Sciatic nerve (tissue), 2 donors: ENCODE results near the gene ZNF362. TPM values are rescaled to one million over a fixed set of nuclear protein-coding genes. Genes with fewer than 3 reads are reported as not detected.

ENCODE experiments used
- ATAC-seq: fragments of 200-7000 bp; cut with Tn5 transposase; one replicate; pipeline ENCODE4 v1.9.1; 2020; ENCODE audit warnings: mild to moderate bottlenecking, moderate library complexity
- DNase-seq: peaks from one replicate; pipeline ENCODE4 v3.0.0-alpha.2; 2020; ENCODE audit warnings: low spot score
- intact Hi-C: fragments of 100-400 bp; cut with DNase I; formaldehyde crosslinking; loops from one replicate; pipeline ENCODE4 v1.14.2; 2022
- total RNA-seq: library from RNA; stranded (reverse); fragmentation: NEBNext Ultra II Directional; extraction: Animal tissue kit (Norgen Biotek cat#: 25700); gene quantifications from one replicate; pipeline ENCODE4 v1.2.1, GENCODE V29; 2021
- donor health status: DM: no; HTN: no; CAD: no.
- donor health status: DM: no; HTN: no; CAD: no.

ZNF362 gene
- total RNA-seq, 1 donor from 2014 or later: 40.0 TPM

DNA sequence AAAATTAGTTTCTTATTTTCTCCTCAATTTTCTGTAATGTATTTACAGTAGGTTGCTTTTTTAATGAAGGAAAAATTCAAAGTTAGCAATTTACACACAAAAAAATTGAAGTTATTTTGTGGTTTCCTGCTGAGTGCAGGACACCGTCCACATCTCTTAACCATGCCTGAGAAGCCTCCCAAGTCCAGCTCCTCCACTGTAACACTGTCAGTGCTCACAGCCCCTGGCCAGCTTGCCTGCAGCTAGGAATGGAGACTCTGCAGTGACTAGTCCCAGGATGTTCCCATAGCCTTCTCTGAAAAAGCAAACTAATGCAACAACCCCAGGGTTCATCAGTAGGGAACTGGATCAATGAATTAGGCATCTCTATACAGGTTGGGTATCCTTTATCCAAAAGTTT, 61.1 kb downstream of the ZNF362 start:
- no peak for DNase-seq
- intact Hi-C loops: no loop called here
- no peak for ATAC-seq

DNA sequence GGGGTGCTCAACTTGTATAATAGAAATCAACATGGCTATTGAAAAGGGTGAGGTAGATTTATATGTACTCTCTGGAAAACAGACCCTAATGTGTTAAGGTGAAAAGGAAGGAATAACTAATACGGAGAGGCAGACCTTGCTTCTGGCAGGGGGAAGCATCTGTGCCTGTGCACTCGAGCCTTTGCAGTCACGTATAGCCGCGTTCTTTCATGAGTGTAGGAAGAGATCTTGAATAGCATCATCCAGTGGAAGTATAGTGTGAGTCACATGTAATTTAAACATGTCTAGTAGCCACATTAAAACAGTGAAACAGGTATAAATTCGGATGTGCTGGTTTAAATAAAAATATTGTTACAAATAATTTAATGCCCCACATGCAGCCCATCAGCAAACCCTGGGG, 61.7 kb downstream of the ZNF362 start:
- no peak for DNase-seq
- no peak for ATAC-seq
- intact Hi-C loops: no loop called here

DNA sequence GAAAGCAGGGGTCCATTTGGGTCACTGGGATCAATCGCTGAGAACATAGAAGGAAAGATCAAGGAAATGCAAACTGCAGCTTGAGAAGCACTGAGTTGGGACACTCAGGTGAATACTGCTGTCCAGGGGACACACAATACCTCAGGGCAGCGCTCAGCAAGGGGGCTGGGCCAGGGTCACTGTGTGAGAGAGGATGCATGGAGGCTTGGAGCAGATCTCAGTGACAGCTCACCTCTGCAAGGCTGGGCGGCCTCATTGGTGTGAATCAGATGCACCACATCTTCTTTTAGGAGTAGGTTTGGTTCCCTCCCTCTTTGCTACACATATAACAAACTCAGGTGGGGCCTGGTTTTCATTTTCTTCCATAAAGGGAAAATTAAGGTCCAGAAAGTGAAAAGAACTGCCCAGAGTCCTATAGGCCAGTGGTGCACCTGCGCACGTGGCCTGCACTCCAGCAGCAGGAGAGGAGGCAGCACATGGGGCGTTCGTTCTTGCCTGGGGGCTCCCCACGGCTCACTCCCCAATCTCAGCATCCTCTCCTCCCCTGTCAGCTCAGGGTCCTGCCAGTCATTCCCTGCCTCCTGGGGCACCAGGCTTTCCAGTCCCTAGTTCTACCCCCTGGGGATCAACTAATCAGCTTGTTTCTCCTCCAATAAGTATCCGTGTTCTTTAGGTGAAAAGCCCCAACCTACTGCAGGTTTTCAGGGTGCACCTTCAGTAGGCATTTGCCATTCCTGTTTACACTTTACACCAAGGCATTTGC, 63.1 kb downstream of the ZNF362 start:
- intact Hi-C loops: no loop called here

DNA sequence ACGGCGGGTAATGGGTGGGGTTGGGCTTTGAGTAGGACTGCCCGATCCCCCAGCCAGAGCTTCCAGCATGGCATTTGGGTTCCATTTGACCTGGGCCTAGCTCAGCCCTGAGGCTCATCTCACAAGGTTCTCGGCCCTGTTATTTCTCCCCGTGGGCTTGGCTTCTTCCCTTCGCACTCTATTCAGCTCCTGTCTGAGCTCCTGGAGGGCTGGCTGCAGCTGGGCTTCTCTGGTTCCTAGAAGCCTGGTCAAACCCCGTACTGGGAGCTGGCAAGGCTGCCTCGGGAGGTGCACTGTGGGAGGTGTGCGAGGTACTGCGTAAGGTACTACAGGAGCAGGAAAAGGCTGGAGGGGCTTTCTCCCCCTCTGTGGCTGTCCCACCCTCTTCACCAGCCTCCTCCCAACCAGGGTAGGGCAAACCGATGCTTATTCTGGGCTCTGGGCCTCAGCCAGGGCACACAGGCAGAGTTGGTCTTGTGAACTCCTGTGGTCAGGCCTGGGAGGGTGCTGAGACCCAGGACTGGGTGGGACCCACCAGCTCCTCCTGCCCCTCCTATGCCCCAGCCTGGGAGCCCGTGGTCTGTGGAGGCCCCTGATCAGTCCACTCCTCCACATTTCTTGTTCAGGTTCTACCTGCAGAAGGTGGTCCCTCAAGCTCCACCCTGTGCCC, 63.8 kb downstream of the ZNF362 start:
- ATAC-seq (no peak), DNase-seq (no peak)
- intact Hi-C loops: no loop called here

More for the DNA sequence above, 63.1 kb downstream of the ZNF362 start:
- no peak for DNase-seq
- no peak for ATAC-seq

DNA sequence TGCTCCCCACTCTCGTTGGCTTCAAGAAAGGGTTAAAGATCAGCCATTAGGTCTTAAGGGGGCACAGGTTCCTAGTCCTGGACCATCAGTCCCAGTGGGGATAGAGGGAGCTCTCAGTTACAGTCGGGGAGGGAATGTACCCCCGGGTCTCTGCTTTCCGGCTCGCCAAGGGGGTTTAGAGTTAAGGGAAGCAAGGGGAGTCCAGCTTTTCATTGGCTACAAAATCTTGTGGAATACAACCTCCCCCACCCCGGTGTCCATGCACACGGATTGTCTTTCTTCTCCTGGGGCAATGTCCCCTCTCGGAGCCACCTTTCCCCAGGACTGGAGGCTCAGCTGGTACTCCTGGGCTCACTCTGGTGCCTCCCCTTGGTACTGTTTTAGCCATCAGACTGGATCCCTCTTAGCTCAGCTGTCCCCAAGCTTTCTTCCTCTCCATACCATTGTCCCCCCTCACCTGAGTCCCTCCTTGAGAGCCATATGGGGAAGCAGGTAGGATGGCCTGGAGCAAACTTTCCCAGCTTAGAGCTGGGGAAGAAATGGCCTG, 64.4 kb downstream of the ZNF362 start, which contains the start of gene A3GALT2:
Gene A3GALT2 (minus strand): TSS at position 480 of the 547 bp plus-strand sequence. CDS start 0 bp downstream, at position 480.
- ATAC-seq: no peak
- DNase-seq: no peak
- intact Hi-C loops: no loop called here

DNA sequence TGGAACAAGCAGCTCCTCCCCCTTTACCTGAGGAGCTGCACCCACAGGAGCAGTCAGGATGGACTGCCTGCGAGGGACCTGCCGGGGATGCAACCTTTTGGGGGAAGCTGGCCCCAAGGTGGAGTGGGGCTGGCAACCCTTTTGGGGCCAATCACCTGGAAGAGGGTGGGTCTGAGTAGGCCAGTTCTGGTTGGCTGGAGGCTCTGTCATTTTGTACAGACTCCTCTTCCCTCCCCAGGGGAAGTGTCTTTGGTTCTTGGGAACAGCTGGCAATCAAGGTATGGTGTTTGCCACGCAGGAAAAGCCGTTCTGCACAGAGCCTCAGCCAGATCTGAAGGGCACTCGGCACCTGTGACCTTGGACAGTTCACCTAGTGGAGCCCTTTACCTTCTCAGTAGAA, 64.9 kb downstream of the ZNF362 start:
- ATAC-seq (no peak), DNase-seq (no peak)
- intact Hi-C loops: no loop called here

DNA sequence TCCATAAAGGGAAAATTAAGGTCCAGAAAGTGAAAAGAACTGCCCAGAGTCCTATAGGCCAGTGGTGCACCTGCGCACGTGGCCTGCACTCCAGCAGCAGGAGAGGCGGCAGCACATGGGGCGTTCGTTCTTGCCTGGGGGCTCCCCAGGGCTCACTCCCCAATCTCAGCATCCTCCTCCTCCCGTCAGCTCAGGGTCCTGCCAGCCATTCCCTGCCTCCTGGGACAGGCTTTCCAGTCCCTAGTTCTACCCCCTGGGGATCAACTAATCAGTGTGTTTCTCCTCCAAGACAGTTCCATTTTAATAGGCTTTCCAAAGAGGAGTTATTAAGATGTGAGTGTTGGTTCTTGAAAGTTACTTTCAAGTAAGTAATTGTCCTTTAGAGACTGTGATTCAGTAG, 65.8 kb downstream of the ZNF362 start:
- ATAC-seq (no peak), DNase-seq (no peak)
- intact Hi-C loops: no loop called here

DNA sequence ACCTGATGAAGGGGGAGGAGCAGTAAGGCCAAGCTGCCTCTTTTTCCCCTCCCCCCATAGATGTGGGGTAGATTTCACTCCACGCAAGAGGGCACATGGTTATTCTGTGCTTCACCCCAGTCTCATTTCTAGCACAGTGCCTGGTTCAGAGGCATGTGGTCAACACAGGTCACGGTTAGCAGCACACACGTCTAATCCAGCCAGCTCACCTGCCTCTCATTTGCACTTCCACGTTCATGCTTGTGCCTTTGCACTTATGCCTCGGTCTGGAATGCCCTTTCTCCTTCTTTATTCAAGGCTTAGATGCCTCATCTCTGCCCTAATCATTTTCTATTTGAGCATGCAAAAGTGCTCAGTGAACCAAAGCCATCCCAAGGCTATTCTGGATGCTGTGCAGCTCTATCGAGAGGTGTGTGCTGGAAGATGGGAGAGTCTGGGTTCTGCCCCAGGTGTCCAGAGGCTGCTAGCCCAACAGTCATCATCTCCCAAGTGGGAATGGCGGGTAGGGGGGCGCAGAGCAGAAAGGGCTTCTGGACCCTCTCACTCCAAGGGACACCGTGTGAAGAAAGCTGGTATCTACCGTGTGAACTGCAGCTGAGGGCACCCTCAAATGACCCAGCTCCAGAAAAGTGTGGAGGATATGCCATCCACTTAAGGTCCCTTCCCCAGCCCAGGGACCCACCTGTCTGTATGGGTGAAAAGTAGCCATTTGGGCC, 66.7 kb downstream of the ZNF362 start:
- no peak for DNase-seq
- intact Hi-C loops: no loop called here

DNA sequence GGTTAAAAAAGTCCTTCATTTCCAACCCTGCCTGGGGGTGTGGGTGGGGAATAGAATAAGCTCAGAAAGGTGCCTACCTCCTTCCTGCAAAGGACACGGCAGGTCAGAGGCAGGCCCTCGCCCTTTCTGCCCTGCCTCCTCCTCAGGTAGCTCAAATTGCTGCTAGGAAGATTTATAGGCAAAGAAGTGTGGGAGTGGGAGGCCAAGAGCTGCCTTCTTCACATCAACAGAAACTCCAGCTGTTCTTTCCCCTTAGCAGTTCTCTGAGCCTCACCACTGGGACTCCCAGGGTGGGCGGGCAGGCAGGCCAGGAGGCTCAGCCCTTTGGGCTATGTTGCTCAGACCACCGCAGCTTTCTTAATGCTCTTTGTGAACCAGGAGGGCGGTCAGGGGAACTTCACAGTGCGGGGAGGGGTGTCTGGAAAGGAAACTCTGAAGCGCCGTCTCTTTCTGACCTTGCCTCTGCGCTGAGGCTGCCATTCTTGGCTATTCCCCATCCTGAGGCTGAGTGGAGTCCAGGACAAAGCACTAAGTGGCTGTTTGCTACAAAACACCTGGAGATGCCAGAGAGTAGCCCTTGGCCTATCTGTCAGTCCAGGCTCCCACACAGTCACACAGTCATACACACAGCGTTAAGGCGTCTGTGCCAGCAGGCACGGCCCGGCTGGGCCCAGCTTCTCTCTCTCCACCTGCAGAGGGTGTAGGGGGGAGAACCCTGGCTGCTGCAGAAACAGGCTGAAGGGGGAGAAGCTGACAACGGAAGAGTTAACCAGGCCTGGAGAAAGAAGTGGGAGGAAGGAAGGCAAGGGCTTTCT, 67.6 kb downstream of the ZNF362 start:
- intact Hi-C loops: no loop called here
- ATAC-seq: no peak
- DNase-seq: no peak

More for the DNA sequence above, 66.7 kb downstream of the ZNF362 start:
- ATAC-seq: no peak

DNA sequence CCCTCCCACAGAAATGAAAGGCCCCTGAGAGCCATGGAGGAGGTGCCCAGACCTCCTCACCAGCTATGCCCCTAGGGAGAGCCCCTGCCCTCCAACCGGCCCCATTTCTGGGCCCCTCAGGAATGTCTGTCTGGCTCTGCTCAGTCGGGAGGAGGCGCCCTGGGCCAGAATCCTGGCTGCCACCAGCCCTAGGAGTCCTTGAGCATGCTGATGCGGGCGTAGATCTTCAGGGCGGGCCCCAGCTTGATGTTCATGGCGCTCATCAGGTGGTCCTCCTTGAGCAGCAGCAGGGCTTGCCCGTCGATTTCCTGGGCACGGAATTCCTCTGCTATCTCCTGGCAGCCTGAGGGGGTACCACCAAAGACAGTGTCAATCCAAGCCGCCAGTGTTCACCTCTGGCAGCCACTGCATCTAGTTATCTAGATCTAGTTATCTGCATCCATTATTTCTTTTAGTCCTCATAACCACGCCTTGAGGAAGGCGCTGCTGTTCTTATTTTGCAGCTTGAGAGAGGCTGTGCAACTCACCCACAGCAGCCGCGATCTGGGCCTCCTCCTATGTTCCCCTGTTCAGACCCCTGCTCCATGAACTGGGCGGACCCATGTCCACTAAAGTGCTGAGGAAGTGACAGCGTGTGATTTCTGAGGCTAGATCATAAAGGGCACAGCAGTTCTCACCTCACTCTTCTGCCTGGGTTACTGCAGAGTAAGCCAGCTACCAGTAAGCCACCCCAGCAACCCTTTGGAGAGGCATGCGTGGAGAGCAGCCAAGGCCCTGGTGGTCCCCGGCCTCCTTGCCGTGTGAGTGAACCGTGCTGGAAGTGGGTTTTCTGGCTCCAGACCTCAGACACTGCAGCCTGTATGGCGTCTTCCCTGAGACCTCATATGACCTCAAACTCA, 68.6 kb downstream of the ZNF362 start:
- no peak for ATAC-seq
- DNase-seq: no peak
- intact Hi-C loops: no loop called here

DNA sequence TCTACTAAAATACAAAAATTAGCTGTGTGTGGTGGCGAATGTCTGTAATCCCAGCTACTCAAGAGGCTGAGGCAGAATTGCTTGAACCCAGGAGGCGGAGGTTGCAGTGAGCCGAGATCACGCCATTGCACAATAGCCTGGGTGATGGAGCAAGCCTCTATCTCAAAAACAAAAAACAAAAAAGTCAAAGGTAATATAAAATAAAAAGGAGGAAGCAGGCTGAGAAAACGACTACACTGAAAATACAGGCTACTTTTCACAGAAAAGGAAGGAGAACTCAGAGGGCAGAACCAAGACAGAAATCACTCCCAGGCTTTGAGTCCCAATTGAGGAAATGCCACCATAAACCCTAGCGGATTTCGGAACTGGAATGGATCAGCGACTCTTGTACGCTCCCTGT, 70.5 kb downstream of the ZNF362 start:
- no peak for DNase-seq
- intact Hi-C loops: no loop called here
- ATAC-seq: no peak

DNA sequence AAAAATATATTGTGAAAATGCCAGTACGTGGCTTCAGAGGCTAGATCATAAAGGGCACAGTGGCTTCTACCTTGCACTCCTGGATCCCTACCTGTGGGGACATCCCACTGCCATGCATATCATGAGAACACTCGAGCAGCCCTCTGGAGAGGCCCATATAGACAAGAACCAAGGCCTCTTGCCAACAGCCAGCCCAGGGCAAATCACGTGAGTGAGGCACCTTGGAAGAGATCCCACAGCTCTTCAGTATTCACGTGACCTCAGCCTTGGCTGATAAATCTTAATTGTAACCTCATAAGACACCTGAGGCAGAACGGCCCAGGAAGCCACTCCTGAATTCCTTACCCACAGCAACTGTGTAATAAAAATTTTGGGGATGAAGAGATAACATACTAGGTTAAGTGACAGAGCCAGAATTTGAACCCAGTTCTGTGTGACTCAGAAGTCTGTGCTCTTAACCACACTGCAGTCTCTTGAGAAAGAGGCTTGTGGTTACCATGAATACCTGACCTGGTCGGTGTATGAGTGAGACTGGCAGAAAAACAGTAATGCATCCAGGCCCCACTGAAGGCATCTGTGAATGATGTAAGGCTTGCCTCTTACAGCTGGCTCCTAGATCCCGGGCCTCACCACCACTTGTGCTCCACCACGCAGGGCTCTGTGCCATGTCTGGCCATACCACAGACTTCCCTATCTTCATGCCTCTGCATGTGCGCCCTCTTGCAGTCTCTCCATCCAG, 71.5 kb downstream of the ZNF362 start:
- ATAC-seq (peak; percentile 36), DNase-seq (no peak)
- intact Hi-C loops: no loop called here

DNA sequence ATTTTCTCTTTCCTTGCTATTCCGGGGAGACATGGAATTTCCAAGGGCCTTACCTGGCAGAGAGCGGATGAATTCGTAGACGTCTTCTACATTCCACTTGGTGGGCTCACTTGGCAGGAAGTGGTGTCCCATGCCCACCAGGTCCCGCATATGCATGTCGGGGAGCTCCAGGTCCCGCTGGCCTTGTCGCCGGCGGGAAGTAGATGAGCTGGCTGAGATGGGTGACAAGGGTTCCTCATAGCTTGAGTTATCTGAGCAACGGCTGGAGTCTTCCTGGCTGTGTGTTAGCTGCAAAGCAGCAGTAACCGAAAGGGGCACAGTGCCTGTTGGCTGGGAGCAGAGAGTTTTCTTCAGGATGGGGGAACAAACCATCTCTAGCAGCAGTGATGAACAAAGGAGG, 72.5 kb downstream of the ZNF362 start:
- peak; percentile 47 for DNase-seq
- intact Hi-C loops: no loop called here

DNA sequence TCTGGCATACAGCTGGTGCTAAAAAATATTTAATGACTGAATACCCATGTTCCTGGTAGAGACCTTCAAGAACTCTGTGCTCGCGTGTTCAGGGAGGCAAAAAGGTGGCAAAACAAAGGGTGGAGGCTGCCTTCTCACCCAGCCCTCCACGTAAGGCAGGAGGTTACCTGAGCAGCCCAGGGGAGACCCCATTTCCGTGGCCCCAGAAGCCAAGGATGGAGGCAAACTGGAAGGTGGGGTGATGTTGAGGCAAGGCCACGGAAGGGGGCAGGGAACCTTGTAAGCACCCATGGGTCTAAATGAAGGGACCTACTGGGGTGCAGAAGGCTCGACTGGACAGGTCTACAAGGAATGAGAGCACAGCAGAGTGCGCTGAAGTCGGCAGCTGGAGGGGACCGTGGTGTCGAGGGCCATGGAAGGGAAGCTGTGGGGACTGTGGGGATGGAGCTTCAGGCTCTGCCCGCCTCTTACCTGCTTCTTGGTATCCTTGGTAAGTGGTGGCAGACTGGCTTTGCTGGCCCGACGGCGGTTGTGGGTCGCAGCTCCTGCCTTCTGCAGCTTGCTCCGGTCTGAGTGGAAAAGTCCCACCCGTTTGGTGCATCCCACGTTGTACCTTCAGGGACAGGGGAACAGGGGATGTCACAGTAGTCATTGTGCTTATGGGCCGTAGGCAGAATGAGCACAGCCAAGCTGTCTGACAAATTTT, 73.5 kb downstream of the ZNF362 start:
- no peak for ATAC-seq
- intact Hi-C loops: no loop called here
- peak; percentile 52 for DNase-seq

More for the DNA sequence above, 72.5 kb downstream of the ZNF362 start:
- ATAC-seq: no peak

DNA sequence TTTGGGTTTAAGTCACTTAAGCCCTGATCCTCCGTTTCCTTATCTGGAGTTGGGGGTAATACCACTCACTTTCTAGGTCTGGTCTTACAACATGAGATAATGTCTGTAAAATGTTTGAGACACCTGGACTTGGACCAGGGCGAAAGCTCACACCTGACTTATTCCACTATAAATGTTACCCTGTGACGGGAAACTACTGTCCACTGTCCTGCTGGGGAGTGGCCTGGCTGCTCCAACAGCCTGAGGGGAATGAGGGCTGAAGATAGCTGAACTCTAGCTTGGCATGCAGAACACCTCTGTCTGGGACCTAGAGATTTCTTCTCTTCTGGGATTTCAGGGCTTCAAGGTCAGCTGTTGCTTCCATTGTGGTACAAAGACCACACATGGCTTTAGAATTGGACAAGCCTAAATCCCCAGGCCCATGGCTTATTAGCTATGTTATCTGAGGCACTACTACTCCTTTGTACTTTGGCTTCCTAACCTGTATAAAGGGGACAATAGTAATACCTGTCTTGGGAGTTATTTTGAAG, 74.1 kb downstream of the ZNF362 start:
- ATAC-seq: no peak
- DNase-seq: no peak
- intact Hi-C loops: no loop called here

DNA sequence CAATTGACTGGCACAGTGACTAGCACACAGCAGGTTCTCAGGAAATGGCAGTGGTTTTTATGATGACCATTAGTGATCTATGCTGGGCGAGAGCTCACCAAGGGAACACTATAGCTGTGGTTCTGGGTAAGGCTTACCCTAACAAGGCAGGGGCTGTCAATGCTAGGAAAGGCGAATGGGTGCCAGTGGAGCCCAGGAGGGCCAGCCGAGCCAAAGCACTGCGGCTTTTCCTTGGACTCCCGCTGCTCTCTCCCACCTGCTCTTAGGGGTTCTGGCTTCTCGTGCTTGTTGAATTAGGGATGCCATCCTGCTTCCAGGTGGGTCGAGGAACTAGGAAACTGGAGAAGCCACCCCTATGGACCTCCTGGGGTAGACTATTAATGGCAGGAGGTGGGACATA, 74.6 kb downstream of the ZNF362 start:
- intact Hi-C loops: no loop called here
- no peak for ATAC-seq
- peak; percentile 13 for DNase-seq
